K562 (cell line): ENCODE measurements around the gene TIA1. TPM values are rescaled to one million over a fixed set of nuclear protein-coding genes. Genes with fewer than 3 reads are reported as not detected.

Source experiments
- ATAC-seq: fragments of 200-7000 bp; cut with Tn5 transposase; 3 replicates; pipeline ENCODE4 v1.9.1; 2020; ENCODE audit warnings: moderate library complexity
- BruUV-seq: library from RNA; stranded (reverse); fragments of 400-500 nt; replicated peaks from 2 replicates; lab custom pipeline; 2021; lab: Mats Ljungman, UMichigan
- CTCF ChIA-PET: fragments of 300-600 bp; formaldehyde crosslinking; extraction: SDS; loops from one replicate; lab custom pipeline; 2021; ENCODE audit warnings: low intra/inter-chr PET ratio; lab: Yijun Ruan, JAX
- POLR2A ChIA-PET: fragments of 300-600, 350-650 bp; sonication (Branson Sonifier 250); formaldehyde crosslinking; extraction: SDS; loops from one replicate; lab custom pipeline; 2021; ENCODE audit warnings: antibody characterized with exemption, inconsistent platforms; lab: Yijun Ruan, JAX
- DNase-seq, 4 experiments: peaks; one replicate each; pipeline versions ENCODE4 v3.0.0 to v3.0.0-alpha.2; 2011 to 2018; ENCODE audit warnings: low spot score in 3 of 4, mixed read lengths in 3 of 4; ENCODE audit errors: extremely low read depth in 1 of 4
- FAIRE-seq: peaks from 2 replicates; lab custom pipeline; 2011; peaks lifted over from hg19 to GRCh38; lab: Jason Lieb, UNC
- H2AFZ ChIP-seq: 2 replicates; pipeline ENCODE4 v1.6.0; 2011; ENCODE audit warnings: low read depth, low read length, control low read depth, inconsistent platforms
- H3K27ac ChIP-seq: fragments of 200-600 bp; 3 replicates; pipeline ENCODE4 v1.8.0; 2011; ENCODE audit warnings: low read depth, mild to moderate bottlenecking, control low read depth, inconsistent platforms, low read length, moderate library complexity, mixed read lengths; ENCODE audit errors: extremely low read depth
- H3K27me3 ChIP-seq, 2 experiments: fragments of 300-600 bp in 1 of 2; 2 replicates in 1 of 2; 3 replicates in 1 of 2; pipeline versions ENCODE4 v1.6.0 to v1.8.0; 2011; ENCODE audit warnings: inconsistent platforms in 2 of 2, low read length in 2 of 2, mild to moderate bottlenecking in 1 of 2, mixed read lengths in 1 of 2, moderate library complexity in 1 of 2; ENCODE audit not compliant: control insufficient read depth in 2 of 2, insufficient read depth in 2 of 2
- H3K36me3 ChIP-seq: fragments of 300-600 bp; 3 replicates; pipeline ENCODE4 v1.8.0; 2011; ENCODE audit warnings: mild to moderate bottlenecking, low read length, inconsistent platforms; ENCODE audit not compliant: control insufficient read depth, insufficient read depth
- H3K4me1 ChIP-seq, 2 experiments: fragments of 200-600 bp in 1 of 2; replicated peaks in 1 of 2; 2 replicates in 1 of 2; 3 replicates in 1 of 2; pipeline versions ENCODE4 v1.5.1 to v1.8.0; 2011; ENCODE audit warnings: inconsistent platforms in 2 of 2, low read length in 2 of 2, mild to moderate bottlenecking in 1 of 2, mixed read lengths in 1 of 2, moderate library complexity in 1 of 2; ENCODE audit not compliant: control insufficient read depth in 2 of 2, insufficient read depth in 2 of 2
- H3K4me2 ChIP-seq: 2 replicates; pipeline ENCODE4 v1.6.1; 2011; ENCODE audit warnings: low read length, control low read depth, inconsistent platforms, mixed read lengths; ENCODE audit not compliant: insufficient read depth
- H3K4me3 ChIP-seq: fragments of 200-600 bp; sonication (generic), shearing (Covaris generic); 2 replicates; pipeline ENCODE4 v1.5.1; 2016; ENCODE audit warnings: control low read depth, inconsistent platforms
- H3K79me2 ChIP-seq: fragments of 200-600 bp; 3 replicates; pipeline ENCODE4 v1.8.0; 2011; ENCODE audit warnings: low read length, inconsistent platforms; ENCODE audit not compliant: control insufficient read depth, insufficient read depth
- H3K9ac ChIP-seq, 2 experiments: 2 replicates each; pipeline versions ENCODE4 v1.6.0 to v1.6.1; 2011; ENCODE audit warnings: low read depth in 2 of 2, low read length in 2 of 2, control low read depth in 1 of 2, inconsistent platforms in 1 of 2, mild to moderate bottlenecking in 1 of 2, mixed read lengths in 1 of 2; ENCODE audit not compliant: insufficient read depth in 1 of 2
- H3K9me1 ChIP-seq: one replicate; pipeline ENCODE4 v1.6.0; 2011; ENCODE audit warnings: inconsistent platforms, mild to moderate bottlenecking, low read length, moderate library complexity; ENCODE audit not compliant: control insufficient read depth, insufficient read depth
- H3K9me3 ChIP-seq: replicated peaks from 2 replicates; pipeline ENCODE4 v1.5.1; 2011; ENCODE audit warnings: low read depth, low read length, inconsistent platforms; ENCODE audit not compliant: control insufficient read depth, insufficient read depth
- H4K20me1 ChIP-seq: replicated peaks from 2 replicates; pipeline ENCODE4 v1.6.1; 2011; ENCODE audit warnings: low read length, inconsistent platforms, mixed read lengths; ENCODE audit not compliant: control insufficient read depth, insufficient read depth
- ARID2 ChIP-seq: fragments of 450-650 bp; IDR thresholded peaks from 2 replicates; pipeline ENCODE4 v1.6.1; 2017; ENCODE audit warnings: antibody characterized with exemption, mild to moderate bottlenecking
- BCOR ChIP-seq: fragments of 450-650 bp; IDR thresholded peaks from 2 replicates; pipeline ENCODE4 v1.6.1; 2016
- CBX3 ChIP-seq, 2 experiments: IDR thresholded peaks; 1 replicate in 1 of 2; 2 replicates in 1 of 2; pipeline ENCODE4 v1.6.1; 2012; ENCODE audit warnings: inconsistent platforms in 2 of 2, low read length in 2 of 2, borderline replicate concordance in 1 of 2, control low read depth in 1 of 2
- CTBP1 ChIP-seq: fragments of 450-650 bp; IDR thresholded peaks from 2 replicates; pipeline ENCODE4 v1.6.1; 2016; ENCODE audit warnings: borderline replicate concordance
- GABPB1 ChIP-seq: sonication (generic); formaldehyde crosslinking; IDR thresholded peaks from 2 replicates; pipeline ENCODE4 v1.8.0; 2022; ENCODE audit warnings: mild to moderate bottlenecking, missing genetic modification reagents
- HDGF ChIP-seq: fragments of 450-650 bp; IDR thresholded peaks from 2 replicates; pipeline ENCODE4 v1.6.1; 2016
- OTX1 ChIP-seq: fragments of 450-650 bp; formaldehyde crosslinking; IDR thresholded peaks from 2 replicates; pipeline ENCODE4 v1.4.0; 2022; ENCODE audit warnings: mild to moderate bottlenecking
- POU5F1 ChIP-seq: fragments of 150-350 bp; IDR thresholded peaks from 2 replicates; pipeline ENCODE4 v1.6.1; 2014; ENCODE audit warnings: borderline replicate concordance, low read length, low read depth, mild to moderate bottlenecking; ENCODE audit not compliant: partially characterized antibody
- SIN3A ChIP-seq, 2 experiments: fragments of 150-350 bp in 1 of 2; IDR thresholded peaks; 2 replicates each; pipeline ENCODE4 v1.6.1; 2011 to 2016; ENCODE audit warnings: borderline replicate concordance in 2 of 2, low read depth in 2 of 2, low read length in 2 of 2, mild to moderate bottlenecking in 2 of 2, moderate library complexity in 2 of 2; ENCODE audit not compliant: control insufficient read depth in 1 of 2
- SMARCA5 ChIP-seq: fragments of 450-650 bp; IDR thresholded peaks from 2 replicates; pipeline ENCODE4 v1.6.1; 2016
- TEAD4 ChIP-seq, 2 experiments: sonication (generic) in 1 of 2; formaldehyde crosslinking in 1 of 2; IDR thresholded peaks; 2 replicates each; pipeline versions ENCODE4 v1.6.1 to v1.8.0; 2012 to 2022; ENCODE audit warnings: borderline replicate concordance in 1 of 2, inconsistent platforms in 1 of 2, low read length in 1 of 2, mild to moderate bottlenecking in 1 of 2, missing genetic modification reagents in 1 of 2
- TRIM28 ChIP-seq: fragments of 450-650 bp; IDR thresholded peaks from 2 replicates; pipeline ENCODE4 v1.6.1; 2017
- ZBTB34 ChIP-seq: fragments of 250-450 bp; sonication (Bioruptor Pico); IDR thresholded peaks from 2 replicates; pipeline ENCODE4 v1.8.0; 2021; ENCODE audit warnings: mild to moderate bottlenecking, moderate library complexity
- ZFP1 ChIP-seq: fragments of 450-650 bp; formaldehyde crosslinking; IDR thresholded peaks from 2 replicates; pipeline ENCODE4 v1.4.0; 2020; ENCODE audit warnings: mild to moderate bottlenecking, mixed read lengths
- ZNF174 ChIP-seq: fragments of 250-450 bp; sonication (Bioruptor Pico); IDR thresholded peaks from 2 replicates; pipeline ENCODE4 v1.4.0; 2020; ENCODE audit warnings: mild to moderate bottlenecking
- ZNF197 ChIP-seq: fragments of 200-800 bp; sonication (Bioruptor generic); IDR thresholded peaks from 2 replicates; pipeline ENCODE4 v1.6.1; 2016; ENCODE audit warnings: low read depth, missing genetic modification characterization, missing compliant biosample characterization
- ZNF57 ChIP-seq: fragments of 450-650 bp; formaldehyde crosslinking; IDR thresholded peaks from 2 replicates; pipeline ENCODE4 v1.4.0; 2020; ENCODE audit warnings: mild to moderate bottlenecking, moderate library complexity
- ZNF589 ChIP-seq: fragments of 200-800 bp; sonication (Bioruptor generic); IDR thresholded peaks from 2 replicates; pipeline ENCODE4 v1.6.1; 2016; ENCODE audit warnings: low read depth, missing genetic modification characterization, missing compliant biosample characterization
- WGBS: fragments of 100-300 bp; shearing (Covaris generic); methylation state at CpG from one replicate; pipeline ENCODE4 v1.1.6; 2016; ENCODE audit warnings: low coverage, mixed read lengths; ENCODE audit not compliant: insufficient coverage; ENCODE audit errors: missing lambda C conversion rate; 5-methylcytosine and 5-hydroxymethylcytosine counted together
- in situ Hi-C: fragments of 300-500 bp; cut with MboI; formaldehyde crosslinking; loops from 4 replicates; pipeline ENCODE4 v1.15.0; 2018; ENCODE audit warnings: inconsistent platforms, mixed read lengths
- intact Hi-C: fragments of 100-400 bp; cut with micrococcal nuclease; formaldehyde crosslinking; loops from 2 replicates; pipeline ENCODE4 v1.14.2; 2022
- polyA plus RNA-seq, 8 experiments: library from polyadenylated mRNA; depleted of rRNA in 4 of 8; stranded (reverse) in 5 of 8; unstranded in 3 of 8; fragments of >200 nt; fragmentation: Nextera tagmentation in 2 of 8; fragmentation: Illumina TruSeq in 1 of 8; extraction: Ambion mirVana in 2 of 8; extraction: Trizol in 1 of 8; gene quantifications; 2 replicates each; pipeline versions ENCODE4 v1.2.1 to v1.2.3, GENCODE V29; 2011 to 2014; ENCODE audit warnings: inconsistent platforms in 1 of 8, missing spikeins in 1 of 8
- total RNA-seq, 7 experiments: library from RNA; depleted of rRNA in 6 of 7; stranded (reverse); fragments of >200 nt in 6 of 7; fragmentation: Illumina TruSeq in 2 of 7; extraction: Trizol in 2 of 7; gene quantifications; 2 replicates each; pipeline versions ENCODE4 v1.2.1 to v1.2.3, GENCODE V29; 2011 to 2021; ENCODE audit warnings: low replicate concordance in 1 of 7
- TF ChIP-seq, protein P1 (sequence below), 2 experiments: fragments of 200-800 bp in 1 of 2; sonication (Bioruptor generic) in 1 of 2; sonication (generic) in 1 of 2; formaldehyde crosslinking in 1 of 2; IDR thresholded peaks in 1 of 2; conservative IDR thresholded peaks in 1 of 2; 2 replicates each; pipeline versions ENCODE4 v1.5.0 to v1.6.1; 2016 to 2020; ENCODE audit warnings: missing compliant biosample characterization in 1 of 2, missing genetic modification characterization in 1 of 2, missing genetic modification reagents in 1 of 2

TIA1 gene
- total and polyA plus RNA-seq, 9 of the 15 experiments (the other 6 are each of a cell fraction or from before 2014, with no cell fraction given), result 25.3 to 129 (median 79.6) TPM

GRCh38 chr2:70247364-70248180 is 856 bp downstream of the TIA1 start:
- no peaks in the 10 kb centered on the region for H3K27me3 ChIP-seq
- POLR2A ChIA-PET, result interaction anchor here (0.6 to 2.6 kb wide), 14 partner anchors 10 to 694 kb away, joined by 3 to 17 read pairs (median 3); partner anchors contain the start of genes MXD1, PCYOX1 and SNRPG
- H3K36me3 ChIP-seq, result peaks cover 5% of the 10 kb centered on the region; the same call in 2 of the 3 replicates
- H3K4me2 ChIP-seq, result peak overlapping the region; percentile 100
- intact Hi-C loops, result loop anchor here (2.0 kb wide), 3 partner anchors 45 to 105 kb away; partner anchors contain the start of genes C2orf42 and SNRPG
- peak overlapping the region; percentile 97 for H3K27ac ChIP-seq
- H4K20me1 ChIP-seq, result no peaks in the 10 kb centered on the region
- H3K9me1 ChIP-seq, result no peaks in the 10 kb centered on the region
- peaks cover 21 to 28% of the 10 kb centered on the region in 2 experiments; a peak in 4 of 5 replicates for H3K4me1 ChIP-seq
- H2AFZ ChIP-seq, result peak overlapping the region; percentile 91
- WGBS, result 1% methylated on average over 20 of the region's 20 CpGs
- H3K79me2 ChIP-seq, result peaks cover 58% of the 10 kb centered on the region
- ATAC-seq (no peak), DNase-seq (peak in 1 of 4 experiments; percentile 41), FAIRE-seq (no peak)
- in situ Hi-C loops, result no loop called here
- H3K4me3 ChIP-seq, result peak overlapping the region; percentile 78
- no peaks in the 10 kb centered on the region for H3K9me3 ChIP-seq
- CTCF ChIA-PET, result no interaction called here
- no TSS peak for BruUV-seq
- peak overlapping the region; percentile 98 to 99 for H3K9ac ChIP-seq
- TF ChIP-seq SMARCA5 (no peak), ZFP1 (CRISPR knock-in tag) (no peak), OTX1 (CRISPR knock-in tag) (0 out of 2 replicates have a peak, but pooled peaks have one; percentile 36), TEAD4 (IDR thresholded peaks at IDR 0.05; ENCODE audit: low read length) (peak; percentile 9; the same call in 1 of the 2 replicates), TEAD4 (CRISPR knock-in tag; IDR thresholded peaks at IDR 0.05; ENCODE audit: borderline replicate concordance) (no peak), BCOR (no peak), CBX3 (IDR thresholded peaks at IDR 0.05; ENCODE audit: borderline replicate concordance in 1 of 2, low read length in 2 of 2) (0 out of 3 replicates have a peak, but pooled peaks of 1 of the 2 experiments have one; percentile 5), ZNF57 (CRISPR knock-in tag) (no peak), ZNF174 (no peak), HDGF (0 out of 2 replicates have a peak, but pooled peaks have one; percentile 45), POU5F1 (no peak), TRIM28 (no peak), ARID2 (peak; percentile 51; the same call in 1 of the 2 replicates), SIN3A (IDR thresholded peaks at IDR 0.05; ENCODE audit: borderline replicate concordance in 2 of 2, control insufficient read depth in 1 of 2, low read depth in 2 of 2, low read length in 2 of 2) (0 out of 4 replicates have a peak, but pooled peaks of 1 of the 2 experiments have one; percentile 16), ZNF589 (peak; percentile 76; the same call in 1 of the 2 replicates), CTBP1 (no peak), GABPB1 (CRISPR knock-in tag) (no peak), ZBTB34 (CRISPR knock-in tag) (no peak), ZNF197 (CRISPR knock-in tag) (no peak)
- TF ChIP-seq, protein P1, sequence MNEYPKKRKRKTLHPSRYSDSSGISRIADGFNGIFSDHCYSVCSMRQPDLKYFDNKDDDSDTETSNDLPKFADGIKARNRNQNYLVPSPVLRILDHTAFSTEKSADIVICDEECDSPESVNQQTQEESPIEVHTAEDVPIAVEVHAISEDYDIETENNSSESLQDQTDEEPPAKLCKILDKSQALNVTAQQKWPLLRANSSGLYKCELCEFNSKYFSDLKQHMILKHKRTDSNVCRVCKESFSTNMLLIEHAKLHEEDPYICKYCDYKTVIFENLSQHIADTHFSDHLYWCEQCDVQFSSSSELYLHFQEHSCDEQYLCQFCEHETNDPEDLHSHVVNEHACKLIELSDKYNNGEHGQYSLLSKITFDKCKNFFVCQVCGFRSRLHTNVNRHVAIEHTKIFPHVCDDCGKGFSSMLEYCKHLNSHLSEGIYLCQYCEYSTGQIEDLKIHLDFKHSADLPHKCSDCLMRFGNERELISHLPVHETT (CRISPR knock-in tag; conservative IDR thresholded peaks at IDR 0.05 in 1 of 2, IDR thresholded peaks at IDR 0.05 in 1 of 2), result no peak
